Stomach (tissue), 9 donors: ENCODE data around the gene GOLT1A. TPM values are rescaled to one million over a fixed set of nuclear protein-coding genes. Genes with fewer than 3 reads are reported as not detected.

Experiments used
- DNase-seq, 2 donors: peaks; one replicate each; pipeline versions ENCODE4 v3.0.0 to v3.0.0-alpha.2; 2013 to 2019
- H3K27ac ChIP-seq, 5 donors: fragments of 200-600 bp in 4 of 5; sonication (generic) in 4 of 5; one replicate each; pipeline ENCODE4 v1.5.1; 2013 to 2019; ENCODE audit warnings: mild to moderate bottlenecking in 1 of 5, moderate library complexity in 1 of 5
- H3K27me3 ChIP-seq, 3 donors: fragments of 200-600 bp; sonication (generic); one replicate each; pipeline ENCODE4 v1.5.1; 2017 to 2019; ENCODE audit warnings: mixed run types in 1 of 3
- H3K36me3 ChIP-seq, 4 donors: fragments of 200-600 bp; sonication (generic); 1 replicate in 3 of 4; 2 replicates in 1 of 4; pipeline ENCODE4 v1.5.1; 2016 to 2019
- H3K4me1 ChIP-seq, 4 donors: fragments of 200-600 bp; sonication (generic); one replicate each; pipeline ENCODE4 v1.5.1; 2016 to 2019
- H3K4me3 ChIP-seq, 4 donors: fragments of 200-600 bp; sonication (generic) in 3 of 4; one replicate each; pipeline ENCODE4 v1.5.1; 2016 to 2019; ENCODE audit warnings: mild to moderate bottlenecking in 1 of 4
- H3K9me3 ChIP-seq, 4 donors: fragments of 200-600 bp; sonication (generic); one replicate each; pipeline ENCODE4 v1.5.1; 2016 to 2019
- CTCF ChIP-seq, 7 experiments: fragments of 450-650 bp in 4 of 7; fragments of 200-600 bp in 3 of 7; sonication (generic) in 3 of 7; IDR thresholded peaks; one replicate each; pipeline ENCODE4 v1.5.1; 2016 to 2019; ENCODE audit warnings: antibody characterized with exemption in 7 of 7, control low read depth in 2 of 7, mild to moderate bottlenecking in 1 of 7
- EP300 ChIP-seq: sonication (generic); formaldehyde crosslinking; IDR thresholded peaks from one replicate; pipeline ENCODE4 v1.6.1; 2017; ENCODE audit warnings: antibody characterized with exemption
- POLR2A ChIP-seq, 4 donors: fragments of 450-650 bp; IDR thresholded peaks; one replicate each; pipeline ENCODE4 v1.6.1; 2016; ENCODE audit warnings: antibody characterized with exemption in 4 of 4, control low read depth in 2 of 4, mild to moderate bottlenecking in 1 of 4, moderate library complexity in 1 of 4
- POLR2AphosphoS5 ChIP-seq, 3 donors: sonication (generic); formaldehyde crosslinking; IDR thresholded peaks; one replicate each; pipeline ENCODE4 v1.6.1; 2016; ENCODE audit warnings: antibody characterized with exemption in 3 of 3
- WGBS, 5 donors: extraction: QIAGEN DNeasy Blood & Tissue Kit in 3 of 5; methylation state at CpG; one replicate each; pipeline versions ENCODE4 v1.1.5 to v1.1.7; 2013 to 2018; 5-methylcytosine and 5-hydroxymethylcytosine counted together
- intact Hi-C: fragments of 100-400 bp; cut with DNase I; formaldehyde crosslinking; loops from one replicate; pipeline ENCODE4 v1.15.1; 2023; ENCODE audit warnings: low total_unique reads
- polyA plus RNA-seq, 3 donors: library from polyadenylated mRNA; stranded (reverse); fragments of 200-250 nt; gene quantifications; one replicate each; pipeline ENCODE4 v1.2.3, GENCODE V29; 2013
- total RNA-seq, 5 donors: library from RNA; depleted of rRNA; stranded (reverse); fragments of >200 nt; gene quantifications; one replicate each; pipeline versions ENCODE4 v1.1.0 to v1.2.3, GENCODE V29; 2014 to 2016
- donor health status: healthy with polysubstance abuse.
- donor health status: Bipolar disorder and iron deficiency.
- donor health status: healthy.

GOLT1A gene
- total and polyA plus RNA-seq, 8 donors = 1.8 to 16.6 (median 6.9) TPM; not detected in 2

GRCh38 chr1:204181116-204181515, 32.7 kb downstream of the GOLT1A start:
- no peak overlapping the region for H3K27ac ChIP-seq
- H3K9me3 ChIP-seq = no peaks in the 10 kb centered on the region
- H3K36me3 ChIP-seq = no peaks in the 10 kb centered on the region
- H3K4me3 ChIP-seq = no peak overlapping the region
- H3K27me3 ChIP-seq = peaks cover 0 to 10% (median 0%) of the 10 kb centered on the region in 3 donors
- DNase-seq = no peak
- 44 to 76% (median 67%) methylated on average over 1 of the region's 1 CpG for WGBS, 5 donors
- intact Hi-C loops = no loop called here
- no peaks in the 10 kb centered on the region for H3K4me1 ChIP-seq
- TF ChIP-seq EP300 (no peak), CTCF (IDR thresholded peaks at IDR 0.05) (no peak)

- no peaks in the 10 kb centered on the region for H3K36me3 ChIP-seq
- DNase-seq = no peak
- H3K27ac ChIP-seq = no peak overlapping the region
- WGBS, 5 donors = 74 to 83% (median 79%) methylated on average over 6 of the region's 6 CpGs
- peaks cover 0 to 4% (median 0%) of the 10 kb centered on the region in 3 donors for H3K27me3 ChIP-seq
- TF ChIP-seq CTCF (IDR thresholded peaks at IDR 0.05) (no peak), POLR2A (IDR thresholded peaks at IDR 0.05) (no peak), POLR2AphosphoS5 (IDR thresholded peaks at IDR 0.05) (no peak), EP300 (no peak)
- no peaks in the 10 kb centered on the region for H3K4me1 ChIP-seq
- no peak overlapping the region for H3K4me3 ChIP-seq
- no peaks in the 10 kb centered on the region for H3K9me3 ChIP-seq
- intact Hi-C loops = no loop called here
These were observed 33.7 kb downstream of the GOLT1A start for GRCh38 chr1:204180133-204180532.

- Histone ChIP-seq H3K4me1 (no peaks in the 10 kb centered on the region), H3K36me3 (no peaks in the 10 kb centered on the region), H3K4me3 (no peak overlapping the region), H3K27me3 (peaks cover 0 to 9% (median 0%) of the 10 kb centered on the region in 3 donors), H3K9me3 (no peaks in the 10 kb centered on the region), H3K27ac (no peak overlapping the region)
- TF ChIP-seq CTCF (IDR thresholded peaks at IDR 0.05) = no peak
- no peak for TF ChIP-seq POLR2A (IDR thresholded peaks at IDR 0.05)
- no peak for TF ChIP-seq EP300
- TF ChIP-seq POLR2AphosphoS5 (IDR thresholded peaks at IDR 0.05) = no peak
- no peak for DNase-seq
- 83 to 95% (median 89%) methylated on average over 7 of the region's 7 CpGs for WGBS, 5 donors
- intact Hi-C loops = no loop called here
These were observed 35.1 kb downstream of the GOLT1A start for GRCh38 chr1:204178487-204179281.

GRCh38 chr1:204177133-204177532, 36.7 kb downstream of the GOLT1A start:
- Histone ChIP-seq H3K9me3 (no peaks in the 10 kb centered on the region), H3K27me3 (peaks cover 0 to 9% (median 0%) of the 10 kb centered on the region in 3 donors), H3K4me1 (no peaks in the 10 kb centered on the region), H3K27ac (no peak overlapping the region), H3K36me3 (no peaks in the 10 kb centered on the region), H3K4me3 (no peak overlapping the region)
- whole genome bisulfite sequencing, 5 donors = 39 to 52% (median 46%) methylated on average over 4 of the region's 4 CpGs
- intact Hi-C loops = no loop called here
- peak in 1 of 2 donors; percentile 39 for DNase-seq
- TF ChIP-seq POLR2A (IDR thresholded peaks at IDR 0.05) (no peak), EP300 (no peak), POLR2AphosphoS5 (IDR thresholded peaks at IDR 0.05) (no peak), CTCF (IDR thresholded peaks at IDR 0.05) (no peak)
